ENCODE data around the gene VSTM2B.

VSTM2B gene

GRCh38 chr19:29497686-29498436 is 27.9 kb upstream of the VSTM2B start:
- no peak for DNase-seq

GRCh38 chr19:29499261-29499920 is 26.4 kb upstream of the VSTM2B start:
- no peak for DNase-seq

- no peak for DNase-seq
Measured at GRCh38 chr19:29499921-29500590, 25.7 kb upstream of the VSTM2B start.

- DNase-seq: no peak
Measured at GRCh38 chr19:29501816-29502580, 23.8 kb upstream of the VSTM2B start.

GRCh38 chr19:29502581-29502850 is 23.3 kb upstream of the VSTM2B start:
- no peak for DNase-seq

- DNase-seq: no peak
Measured at GRCh38 chr19:29503140-29503758, 22.5 kb upstream of the VSTM2B start.

GRCh38 chr19:29503785-29504184 is 22.0 kb upstream of the VSTM2B start:
- no peak for DNase-seq

- DNase-seq: no peak
Measured at GRCh38 chr19:29504454-29504853, 21.3 kb upstream of the VSTM2B start.

- no peak for DNase-seq
Measured at GRCh38 chr19:29505097-29505824, 20.5 kb upstream of the VSTM2B start.

- no peak for DNase-seq
Measured at GRCh38 chr19:29506619-29506911, 19.2 kb upstream of the VSTM2B start.

- DNase-seq: no peak
Measured at GRCh38 chr19:29507081-29507860, 18.5 kb upstream of the VSTM2B start.

GRCh38 chr19:29508181-29508580 is 17.6 kb upstream of the VSTM2B start:
- DNase-seq: no peak

- no peak for DNase-seq
Measured at GRCh38 chr19:29509456-29509855, 16.3 kb upstream of the VSTM2B start.

GRCh38 chr19:29510701-29511265 is 15.0 kb upstream of the VSTM2B start:
- no peak for DNase-seq

- DNase-seq: no peak
Measured at GRCh38 chr19:29511768-29512167, 14.0 kb upstream of the VSTM2B start.

GRCh38 chr19:29512748-29513147 is 13.0 kb upstream of the VSTM2B start:
- DNase-seq: no peak

- DNase-seq: no peak
Measured at GRCh38 chr19:29514525-29515232, 11.1 kb upstream of the VSTM2B start.

- no peak for DNase-seq
Measured at GRCh38 chr19:29515233-29515619, 10.6 kb upstream of the VSTM2B start.

- no peak for DNase-seq
Measured at GRCh38 chr19:29515706-29516357, 10.0 kb upstream of the VSTM2B start.

- DNase-seq: no peak
Measured at GRCh38 chr19:29516358-29516725, 9.5 kb upstream of the VSTM2B start.
